C4-2B (cell line): Measurements from ENCODE around the gene PKHD1.

ENCODE experiments used
- H3K27ac ChIP-seq: fragments of 450-650 bp; 2 replicates; pipeline ENCODE4 v1.5.1; 2017
- ZFX ChIP-seq: fragments of 450-650 bp; IDR thresholded peaks from 2 replicates; pipeline ENCODE4 v1.6.1; 2017
- TF ChIP-seq, protein P1 (sequence below): fragments of 450-650 bp; conservative IDR thresholded peaks from 2 replicates; pipeline ENCODE4 v1.5.1; 2017; ENCODE audit warnings: mild to moderate bottlenecking

PKHD1 gene

DNA sequence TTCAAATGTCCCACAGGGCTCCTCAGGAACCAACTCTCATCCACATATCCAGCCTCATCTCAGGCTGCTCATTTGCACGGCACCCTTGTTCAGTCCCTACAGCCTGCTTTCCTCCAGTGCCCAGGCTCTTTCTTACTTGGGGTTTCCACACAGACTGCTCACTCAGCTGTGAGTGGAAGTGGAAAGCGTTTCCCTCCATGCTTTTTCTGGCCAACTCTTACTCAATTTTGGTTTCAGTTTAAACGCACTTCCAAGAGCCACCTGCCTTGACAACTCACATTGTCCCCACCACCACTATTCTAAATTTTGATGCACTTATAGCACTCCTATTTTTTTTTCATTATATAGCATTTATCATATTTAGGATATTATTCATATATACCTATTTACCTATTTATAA, 367.1 kb downstream of the PKHD1 start:
- TF ChIP-seq ZFX = no peak
- TF ChIP-seq, protein P1, sequence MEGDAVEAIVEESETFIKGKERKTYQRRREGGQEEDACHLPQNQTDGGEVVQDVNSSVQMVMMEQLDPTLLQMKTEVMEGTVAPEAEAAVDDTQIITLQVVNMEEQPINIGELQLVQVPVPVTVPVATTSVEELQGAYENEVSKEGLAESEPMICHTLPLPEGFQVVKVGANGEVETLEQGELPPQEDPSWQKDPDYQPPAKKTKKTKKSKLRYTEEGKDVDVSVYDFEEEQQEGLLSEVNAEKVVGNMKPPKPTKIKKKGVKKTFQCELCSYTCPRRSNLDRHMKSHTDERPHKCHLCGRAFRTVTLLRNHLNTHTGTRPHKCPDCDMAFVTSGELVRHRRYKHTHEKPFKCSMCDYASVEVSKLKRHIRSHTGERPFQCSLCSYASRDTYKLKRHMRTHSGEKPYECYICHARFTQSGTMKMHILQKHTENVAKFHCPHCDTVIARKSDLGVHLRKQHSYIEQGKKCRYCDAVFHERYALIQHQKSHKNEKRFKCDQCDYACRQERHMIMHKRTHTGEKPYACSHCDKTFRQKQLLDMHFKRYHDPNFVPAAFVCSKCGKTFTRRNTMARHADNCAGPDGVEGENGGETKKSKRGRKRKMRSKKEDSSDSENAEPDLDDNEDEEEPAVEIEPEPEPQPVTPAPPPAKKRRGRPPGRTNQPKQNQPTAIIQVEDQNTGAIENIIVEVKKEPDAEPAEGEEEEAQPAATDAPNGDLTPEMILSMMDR = no peak
- H3K27ac ChIP-seq = no peak overlapping the region

DNA sequence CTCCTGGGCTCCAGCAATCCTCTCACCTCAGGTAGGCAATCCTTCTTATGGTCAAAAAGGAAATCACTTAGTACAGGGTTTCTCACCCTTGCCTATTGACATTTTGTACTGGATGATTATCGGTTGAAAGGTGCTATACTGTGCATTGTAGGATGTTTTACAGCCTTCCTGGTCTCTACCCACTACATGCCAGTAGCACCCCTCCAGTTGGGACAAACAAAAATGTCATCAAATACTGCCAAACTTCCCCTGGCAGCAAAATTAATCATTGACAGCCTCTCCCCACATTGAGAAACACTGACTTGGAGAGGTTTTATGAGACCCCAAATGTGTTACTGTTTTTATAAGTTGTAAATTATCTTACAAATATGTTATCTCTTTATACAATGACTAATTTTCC, 368.1 kb downstream of the PKHD1 start:
- H3K27ac ChIP-seq = no peak overlapping the region

DNA sequence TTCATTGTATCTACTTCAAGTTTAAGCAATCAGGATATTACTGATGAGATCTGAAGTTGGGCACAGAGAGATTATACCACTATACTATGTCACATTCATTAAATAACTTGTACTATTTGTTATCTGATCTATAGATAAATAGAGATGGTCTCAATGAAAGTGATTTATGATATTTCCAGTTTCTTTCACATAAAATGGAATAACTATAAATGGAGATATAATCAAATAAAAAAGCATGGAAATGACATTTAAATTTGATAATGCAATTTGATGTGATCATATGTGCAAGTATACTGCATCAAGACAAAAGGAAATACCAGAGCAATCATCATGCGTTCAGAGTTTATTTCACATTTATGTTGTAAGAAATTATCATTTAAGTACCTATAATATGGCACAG, 368.9 kb downstream of the PKHD1 start:
- no peak overlapping the region for H3K27ac ChIP-seq
- TF ChIP-seq ZFX = no peak
- TF ChIP-seq, protein P1 = no peak

More for the DNA sequence above, 368.1 kb downstream of the PKHD1 start:
- TF ChIP-seq, protein P1 = no peak
- TF ChIP-seq ZFX = no peak

DNA sequence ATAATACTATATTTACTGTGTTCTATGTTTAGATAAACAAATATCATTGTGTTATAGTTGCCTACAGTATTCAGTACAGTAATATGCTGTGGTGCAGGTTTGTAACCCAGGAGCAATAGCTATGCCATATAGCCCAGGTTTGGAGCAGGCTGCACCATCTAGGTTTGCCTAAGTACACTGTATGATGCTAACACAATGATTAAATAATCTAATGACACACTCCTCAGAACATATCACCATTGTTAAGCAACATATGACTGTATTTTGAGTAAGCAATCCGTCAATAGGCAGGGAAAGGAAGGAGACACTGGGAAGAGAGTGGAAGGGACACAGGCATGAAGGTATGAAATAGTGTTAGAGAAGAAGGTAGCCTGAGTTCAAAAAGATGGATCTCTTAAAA, 369.9 kb downstream of the PKHD1 start:
- no peak for TF ChIP-seq ZFX
- TF ChIP-seq, protein P1 = no peak

DNA sequence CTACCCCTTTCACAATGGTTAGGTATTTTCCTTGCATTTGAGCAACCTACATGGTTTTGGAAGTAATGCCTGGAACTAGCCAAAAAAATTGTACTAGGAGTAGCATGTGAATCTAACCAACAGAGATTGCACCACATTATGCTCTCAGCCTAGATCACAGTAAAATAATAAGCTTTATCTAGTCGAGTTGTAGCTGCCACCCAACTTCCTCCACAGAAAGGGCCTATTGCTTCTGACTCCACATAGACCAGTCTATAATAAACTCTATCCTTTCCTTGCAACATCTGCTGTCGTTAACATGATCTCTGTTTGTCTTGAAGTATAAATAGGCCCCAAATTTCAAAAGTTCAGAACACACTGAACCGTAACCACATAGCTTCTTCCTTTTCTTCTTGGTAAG, 375.5 kb downstream of the PKHD1 start:
- TF ChIP-seq ZFX = no peak
- TF ChIP-seq, protein P1 = no peak
- H3K27ac ChIP-seq = no peak overlapping the region

More for the DNA sequence above, 369.9 kb downstream of the PKHD1 start:
- H3K27ac ChIP-seq = no peak overlapping the region

DNA sequence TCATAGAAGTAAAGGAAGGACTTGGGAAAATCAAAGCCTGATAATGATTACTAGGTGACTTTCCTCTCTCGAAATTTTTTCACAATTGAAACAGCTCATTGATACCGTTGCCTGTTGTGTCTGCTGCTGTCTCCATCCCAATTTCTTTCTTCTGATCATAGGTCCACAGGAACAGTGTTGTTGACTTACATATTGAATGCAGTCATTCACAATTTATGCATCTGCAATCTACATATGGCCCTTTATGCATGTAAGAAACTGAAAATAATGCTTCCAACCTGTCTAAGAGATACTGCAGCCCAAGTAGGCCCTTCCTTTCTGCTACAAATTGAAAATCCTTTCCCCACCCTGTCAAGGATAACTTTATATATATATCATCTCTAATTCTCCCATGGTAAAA, 381.3 kb downstream of the PKHD1 start:
- TF ChIP-seq, protein P1 = no peak
- no peak overlapping the region for H3K27ac ChIP-seq

DNA sequence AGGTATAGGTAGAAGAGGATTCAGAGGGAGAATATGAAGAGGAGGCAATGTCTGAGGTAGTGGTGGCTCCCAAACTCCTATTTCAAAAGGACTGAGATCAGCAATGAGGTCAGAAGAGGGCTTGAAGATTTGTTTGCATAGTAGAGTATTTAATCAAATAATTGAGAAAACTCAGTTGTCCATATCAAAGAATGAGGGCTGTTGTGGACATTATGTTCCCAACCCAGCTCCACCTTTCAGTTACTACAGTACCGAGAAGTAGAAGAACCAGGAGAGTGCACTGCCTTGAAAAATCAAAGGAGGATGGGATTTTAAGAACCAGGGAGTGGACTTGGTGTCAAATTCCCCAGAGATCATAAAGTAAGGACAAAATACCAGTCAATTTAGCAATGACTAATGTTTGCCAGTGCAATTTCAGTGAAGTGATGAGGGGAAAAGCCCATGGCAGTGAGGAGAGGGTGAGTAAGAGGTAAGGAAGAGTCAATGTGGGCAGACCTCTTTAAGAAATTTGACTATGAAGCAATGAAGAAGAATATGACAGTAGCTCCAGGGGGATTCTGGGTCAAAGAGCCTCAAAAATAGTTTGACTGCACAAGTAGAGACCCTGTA, 382.4 kb downstream of the PKHD1 start:
- TF ChIP-seq ZFX = no peak
- TF ChIP-seq, protein P1 = no peak
- no peak overlapping the region for H3K27ac ChIP-seq
